Neural cell (in vitro differentiated cells): Measurements from ENCODE around the gene STRIP1. TPM values are rescaled to one million over a fixed set of nuclear protein-coding genes. Genes with fewer than 3 reads are reported as not detected.

Source experiments
- H2AFZ ChIP-seq: fragments of 200-600, 300-800 bp; sonication (generic), shearing (Covaris generic); 2 replicates; pipeline ENCODE4 v1.6.0; 2014; ENCODE audit warnings: low read depth, mild to moderate bottlenecking, antibody characterized with exemption, low read length, moderate library complexity
- H3F3A ChIP-seq: fragments of 200-600 bp; shearing (Covaris generic); 2 replicates; pipeline ENCODE4 v1.6.1; 2016; ENCODE audit warnings: mild to moderate bottlenecking, moderate library complexity, mixed read lengths, antibody characterized with exemption, low read length; ENCODE audit not compliant: insufficient read depth, poor library complexity, severe bottlenecking
- H3K27ac ChIP-seq: fragments of 200-600, 300-800 bp; sonication (generic), shearing (Covaris generic); 2 replicates; pipeline ENCODE4 v1.5.1; 2014; ENCODE audit warnings: mild to moderate bottlenecking, low read length, moderate library complexity
- H3K27me3 ChIP-seq: fragments of 300-800, 200-600 bp; sonication (generic), shearing (Covaris generic); 2 replicates; pipeline ENCODE4 v1.6.0; 2014; ENCODE audit warnings: mild to moderate bottlenecking, low read depth, low read length, moderate library complexity; ENCODE audit not compliant: insufficient read depth
- H3K36me3 ChIP-seq: fragments of 300-800, 200-600 bp; sonication (generic), shearing (Covaris generic); 2 replicates; pipeline ENCODE4 v1.5.1; 2014; ENCODE audit warnings: mild to moderate bottlenecking, antibody characterized with exemption, low read length, moderate library complexity; ENCODE audit not compliant: insufficient read depth
- H3K4me2 ChIP-seq: fragments of 300-800, 200-600 bp; sonication (generic), shearing (Covaris generic); 2 replicates; pipeline ENCODE4 v1.6.0; 2014; ENCODE audit warnings: mild to moderate bottlenecking, low read length
- H3K4me3 ChIP-seq: fragments of 300-800, 200-600 bp; sonication (generic), shearing (Covaris generic); 2 replicates; pipeline ENCODE4 v1.5.1; 2014; ENCODE audit warnings: mild to moderate bottlenecking, low read length, moderate library complexity
- H3K79me2 ChIP-seq: fragments of 200-600 bp; shearing (Covaris generic); replicated peaks from 2 replicates; pipeline ENCODE4 v1.6.0; 2014; ENCODE audit warnings: mild to moderate bottlenecking, low read length, moderate library complexity; ENCODE audit not compliant: insufficient read depth
- H3K9ac ChIP-seq: fragments of 300-800, 200-600 bp; sonication (generic), shearing (Covaris generic); 2 replicates; pipeline ENCODE4 v1.6.1; 2016; ENCODE audit warnings: mild to moderate bottlenecking, low read length, mixed read lengths
- H3K9me2 ChIP-seq: fragments of 200-600 bp; shearing (Covaris generic); 2 replicates; pipeline ENCODE4 v1.6.1; 2016; ENCODE audit warnings: mild to moderate bottlenecking, low read length, mixed read lengths; ENCODE audit not compliant: insufficient read depth
- H3K9me3 ChIP-seq: fragments of 200-600, 300-800 bp; sonication (generic), shearing (Covaris generic); 2 replicates; pipeline ENCODE4 v1.6.1; 2016; ENCODE audit warnings: mild to moderate bottlenecking, mixed run types, low read length, moderate library complexity, mixed read lengths
- H4K20me1 ChIP-seq: fragments of 200-600 bp; shearing (Covaris generic); 2 replicates; pipeline ENCODE4 v1.6.1; 2016; ENCODE audit warnings: mild to moderate bottlenecking, mixed run types; ENCODE audit not compliant: insufficient read depth
- CTCF ChIP-seq: fragments of 450-650 bp; IDR thresholded peaks from 2 replicates; pipeline ENCODE4 v1.5.1; 2014; ENCODE audit warnings: antibody characterized with exemption, mild to moderate bottlenecking, moderate library complexity; ENCODE audit not compliant: poor library complexity, severe bottlenecking
- EP300 ChIP-seq: fragments of 450-650 bp; conservative IDR thresholded peaks from 2 replicates; pipeline ENCODE4 v1.6.1; 2014; ENCODE audit warnings: antibody characterized with exemption, mild to moderate bottlenecking, moderate library complexity; ENCODE audit not compliant: poor library complexity, severe bottlenecking
- EZH2 ChIP-seq: fragments of 200-600, 300-800 bp; shearing (Covaris generic), sonication (generic); IDR thresholded peaks from 2 replicates; pipeline ENCODE4 v1.6.1; 2014; ENCODE audit warnings: antibody characterized with exemption, low read length, borderline replicate concordance, mild to moderate bottlenecking; ENCODE audit not compliant: insufficient read depth, poor library complexity, severe bottlenecking
- MXI1 ChIP-seq: fragments of 450-650 bp; conservative IDR thresholded peaks from 2 replicates; pipeline ENCODE4 v1.6.1; 2014; ENCODE audit warnings: antibody characterized with exemption, mild to moderate bottlenecking; ENCODE audit not compliant: poor library complexity, severe bottlenecking
- POLR2AphosphoS5 ChIP-seq: IDR thresholded peaks from 2 replicates; pipeline ENCODE4 v1.6.1; 2012
- RAD21 ChIP-seq: fragments of 450-650 bp; conservative IDR thresholded peaks from 2 replicates; pipeline ENCODE4 v1.6.1; 2014; ENCODE audit warnings: antibody characterized with exemption, mild to moderate bottlenecking, moderate library complexity
- REST ChIP-seq: IDR thresholded peaks from 2 replicates; pipeline ENCODE4 v1.6.1; 2012; ENCODE audit warnings: borderline replicate concordance
- SMC3 ChIP-seq: fragments of 450-650 bp; conservative IDR thresholded peaks from 2 replicates; pipeline ENCODE4 v1.6.1; 2014; ENCODE audit warnings: antibody characterized with exemption, mild to moderate bottlenecking, moderate library complexity; ENCODE audit not compliant: poor library complexity
- TAF1 ChIP-seq: IDR thresholded peaks from 2 replicates; pipeline ENCODE4 v1.6.1; 2012; ENCODE audit warnings: low read depth
- polyA plus RNA-seq: library from polyadenylated mRNA; depleted of rRNA; stranded (reverse); fragments of >200 nt; gene quantifications from 2 replicates; pipeline ENCODE4 v1.2.3, GENCODE V29; 2014

The STRIP1 gene
- polyA plus RNA-seq, 1 donor from 2014 or later: 178 TPM

- Histone ChIP-seq H3K9me2 (no peaks in the 10 kb centered on the region), H3K36me3 (peaks cover 7% of the 10 kb centered on the region), H3K79me2 (peaks cover 10% of the 10 kb centered on the region), H3K9ac (no peak overlapping the region), H3K9me3 (no peaks in the 10 kb centered on the region), H4K20me1 (no peaks in the 10 kb centered on the region), H3K4me2 (no peak overlapping the region), H3K27me3 (no peaks in the 10 kb centered on the region), H3F3A (no peaks in the 10 kb centered on the region), H3K4me3 (no peak overlapping the region), H2AFZ (no peak overlapping the region), H3K27ac (no peak overlapping the region)
- TF ChIP-seq CTCF (no peak), REST (no peak), TAF1 (no peak), EP300 (no peak), MXI1 (no peak), POLR2AphosphoS5 (no peak), EZH2 (no peak)
These were observed 27.2 kb upstream of the STRIP1 start for GRCh38 chr1:110007046-110007830.

- H3K36me3 ChIP-seq: peaks cover 8% of the 10 kb centered on the region
- no peaks in the 10 kb centered on the region for H3K79me2 ChIP-seq
- H4K20me1 ChIP-seq: no peaks in the 10 kb centered on the region
- no peak overlapping the region for H3K4me3 ChIP-seq
- no peaks in the 10 kb centered on the region for H3F3A ChIP-seq
- no peaks in the 10 kb centered on the region for H3K27me3 ChIP-seq
- H3K9me3 ChIP-seq: no peaks in the 10 kb centered on the region
- no peak overlapping the region for H3K4me2 ChIP-seq
- H3K27ac ChIP-seq: no peak overlapping the region
- H3K9ac ChIP-seq: no peak overlapping the region
- no peaks in the 10 kb centered on the region for H3K9me2 ChIP-seq
- TF ChIP-seq EP300 (no peak), EZH2 (no peak), RAD21 (no peak), TAF1 (no peak), MXI1 (no peak), SMC3 (no peak), REST (no peak), CTCF (no peak), POLR2AphosphoS5 (no peak)
- H2AFZ ChIP-seq: no peak overlapping the region
These were observed 25.4 kb upstream of the STRIP1 start for GRCh38 chr1:110008971-110009565.
